Type B pancreatic cell (in vitro differentiated cells): ENCODE data around the gene SH3RF3. TPM values are rescaled to one million over a fixed set of nuclear protein-coding genes. Genes with fewer than 3 reads are reported as not detected.

Experiments used
- DNase-seq: peaks from one replicate; pipeline ENCODE4 v3.0.0; 2021; ENCODE audit warnings: mixed read lengths; ENCODE audit not compliant: unreplicated experiment; ENCODE audit errors: extremely low spot score
- H3K27ac Mint-ChIP-seq: 2 replicates; pipeline ENCODE4 v1.8.0; 2021; ENCODE audit warnings: mild to moderate bottlenecking, mixed read lengths
- H3K27me3 Mint-ChIP-seq: 2 replicates; pipeline ENCODE4 v1.8.0; 2021; ENCODE audit warnings: mixed read lengths
- H3K36me3 Mint-ChIP-seq: 2 replicates; pipeline ENCODE4 v1.8.0; 2021; ENCODE audit warnings: mixed read lengths
- H3K4me1 Mint-ChIP-seq: one replicate; pipeline ENCODE4 v1.8.0; 2021; ENCODE audit warnings: mixed read lengths; ENCODE audit not compliant: unreplicated experiment
- H3K4me3 Mint-ChIP-seq: 2 replicates; pipeline ENCODE4 v1.8.0; 2021; ENCODE audit warnings: mild to moderate bottlenecking, mixed read lengths
- H3K9me3 Mint-ChIP-seq: 2 replicates; pipeline ENCODE4 v1.8.0; 2021; ENCODE audit warnings: mixed read lengths
- CTCF ChIP-seq: fragments of 200-600 bp; sonication (generic); conservative IDR thresholded peaks from 2 replicates; pipeline ENCODE4 v1.5.0; 2021; ENCODE audit warnings: antibody characterized with exemption, mild to moderate bottlenecking
- total RNA-seq: library from RNA; stranded (reverse); gene quantifications from 2 replicates; pipeline ENCODE4 v1.2.1, GENCODE V29; 2021; ENCODE audit warnings: low replicate concordance

SH3RF3 gene
- total RNA-seq, 1 donor from 2014 or later, result 13.9 TPM

- Mint-ChIP-seq H3K4me3 (no peak overlapping the region), H3K27me3 (no peaks in the 10 kb centered on the region), H3K27ac (no peak overlapping the region), H3K36me3 (no peaks in the 10 kb centered on the region), H3K4me1 (peaks cover 42% of the 10 kb centered on the region), H3K9me3 (no peaks in the 10 kb centered on the region)
- no peak for DNase-seq
- no peak for TF ChIP-seq CTCF
Observed at GRCh38 chr2:109205447-109205846, 76.4 kb downstream of the SH3RF3 start.

GRCh38 chr2:109206569-109207146 lies 77.7 kb downstream of the SH3RF3 start:
- no peak overlapping the region for H3K27ac Mint-ChIP-seq
- peaks cover 45% of the 10 kb centered on the region for H3K4me1 Mint-ChIP-seq
- no peak overlapping the region for H3K4me3 Mint-ChIP-seq
- H3K36me3 Mint-ChIP-seq, result no peaks in the 10 kb centered on the region
- no peak for DNase-seq
- TF ChIP-seq CTCF, result no peak
- H3K9me3 Mint-ChIP-seq, result no peaks in the 10 kb centered on the region
- H3K27me3 Mint-ChIP-seq, result peaks cover 5% of the 10 kb centered on the region

GRCh38 chr2:109207176-109207575 lies 78.2 kb downstream of the SH3RF3 start:
- H3K4me3 Mint-ChIP-seq, result no peak overlapping the region
- peaks cover 39% of the 10 kb centered on the region for H3K4me1 Mint-ChIP-seq
- H3K27ac Mint-ChIP-seq, result no peak overlapping the region

GRCh38 chr2:109208071-109208950 lies 79.3 kb downstream of the SH3RF3 start:
- H3K4me1 Mint-ChIP-seq, result peaks cover 32% of the 10 kb centered on the region
- H3K9me3 Mint-ChIP-seq, result no peaks in the 10 kb centered on the region
- no peak overlapping the region for H3K4me3 Mint-ChIP-seq
- no peak for DNase-seq
- no peaks in the 10 kb centered on the region for H3K36me3 Mint-ChIP-seq
- H3K27ac Mint-ChIP-seq, result no peak overlapping the region
- TF ChIP-seq CTCF, result no peak
- H3K27me3 Mint-ChIP-seq, result peaks cover 10% of the 10 kb centered on the region

More at GRCh38 chr2:109207176-109207575, 78.2 kb downstream of the SH3RF3 start:
- Mint-ChIP-seq H3K27me3 (peaks cover 5% of the 10 kb centered on the region), H3K9me3 (no peaks in the 10 kb centered on the region), H3K36me3 (no peaks in the 10 kb centered on the region)
- no peak for DNase-seq
- TF ChIP-seq CTCF, result no peak

- Mint-ChIP-seq H3K4me3 (no peak overlapping the region), H3K4me1 (peaks cover 39% of the 10 kb centered on the region), H3K9me3 (no peaks in the 10 kb centered on the region), H3K27me3 (peaks cover 15% of the 10 kb centered on the region), H3K27ac (no peak overlapping the region), H3K36me3 (no peaks in the 10 kb centered on the region)
- no peak for TF ChIP-seq CTCF
- no peak for DNase-seq
Observed at GRCh38 chr2:109208951-109209335, 79.9 kb downstream of the SH3RF3 start.
